Erythroblast (primary cell): ENCODE results near the gene TMEM131.

Experiments used
- GATA1 ChIP-seq: IDR thresholded peaks from 2 replicates; pipeline ENCODE4 v1.6.1; 2011; ENCODE audit warnings: low read depth, mild to moderate bottlenecking, control low read depth, low read length, moderate library complexity
- POLR2A ChIP-seq: IDR thresholded peaks from 2 replicates; pipeline ENCODE4 v1.6.1; 2011; ENCODE audit warnings: mild to moderate bottlenecking, low read length

- TF ChIP-seq POLR2A (no peak), GATA1 (no peak)
These were observed 21.3 kb downstream of the TMEM131 start for GRCh38 chr2:97974471-97974870.
